ENCODE data around the gene MGAT5B.
"Not testable (repeated sequence)": the region's sequence is repeated elsewhere in the genome, so short reads cannot be mapped to it uniquely, and the experiment has no call there.

The MGAT5B gene

DNA sequence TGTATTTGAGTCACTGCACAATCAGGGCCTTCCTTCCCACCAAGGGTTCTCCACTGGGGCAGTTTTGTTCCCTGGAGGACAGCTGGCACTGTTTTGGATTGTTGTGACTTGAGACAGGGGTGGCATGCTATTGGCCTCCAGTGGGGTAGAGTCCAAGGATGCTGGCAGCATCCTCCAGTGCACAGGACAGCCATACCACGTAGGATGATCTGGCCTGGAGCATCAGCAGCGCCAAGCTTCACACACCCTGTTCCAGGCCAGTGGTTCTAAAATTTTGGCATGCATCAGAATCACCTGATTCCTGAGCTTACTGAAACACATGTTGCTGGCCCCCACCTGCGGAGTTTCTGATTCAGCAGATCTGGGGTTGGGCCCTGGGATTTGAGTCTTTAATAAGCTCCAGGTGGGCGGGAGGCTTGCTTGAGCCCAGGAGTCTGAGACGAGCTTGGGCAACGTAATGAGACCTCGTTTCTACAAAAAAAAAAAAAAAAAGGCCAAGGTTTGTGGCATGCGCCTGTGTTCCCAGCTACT is 83.2 kb downstream of the MGAT5B start:
- DNase-seq (ENCODE audit: low spot score), result no peak

GRCh38 chr17:76952402-76952801 is 84.2 kb downstream of the MGAT5B start:
- DNase-seq (ENCODE audit: low spot score), result no peak

- DNase-seq (ENCODE audit: low spot score), result no peak
Observed at GRCh38 chr17:76953066-76953465, 84.9 kb downstream of the MGAT5B start.

DNA sequence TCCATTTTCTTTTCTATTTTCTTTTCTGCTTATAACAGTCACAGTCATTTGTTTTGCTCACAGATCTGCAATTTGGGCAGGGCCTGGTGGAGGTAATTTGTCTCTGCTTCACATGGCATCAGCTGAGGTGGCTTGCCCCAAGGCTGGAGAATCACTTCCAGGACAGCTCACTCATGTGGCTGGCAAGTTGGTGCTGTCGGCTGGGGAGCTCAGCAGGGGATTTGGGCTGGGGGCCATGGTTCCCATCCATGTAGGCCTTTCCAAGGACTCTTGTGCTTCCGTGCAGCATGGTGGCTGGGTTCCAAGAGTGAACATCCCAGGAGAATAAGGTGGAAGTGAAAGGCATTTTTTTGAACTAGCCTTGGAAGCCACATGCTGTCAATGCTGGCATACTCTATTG is 85.7 kb downstream of the MGAT5B start:
- DNase-seq (ENCODE audit: low spot score), result no peak

- DNase-seq (ENCODE audit: low spot score), result no peak
Observed at GRCh38 chr17:76955191-76955590, 87.0 kb downstream of the MGAT5B start.

DNA sequence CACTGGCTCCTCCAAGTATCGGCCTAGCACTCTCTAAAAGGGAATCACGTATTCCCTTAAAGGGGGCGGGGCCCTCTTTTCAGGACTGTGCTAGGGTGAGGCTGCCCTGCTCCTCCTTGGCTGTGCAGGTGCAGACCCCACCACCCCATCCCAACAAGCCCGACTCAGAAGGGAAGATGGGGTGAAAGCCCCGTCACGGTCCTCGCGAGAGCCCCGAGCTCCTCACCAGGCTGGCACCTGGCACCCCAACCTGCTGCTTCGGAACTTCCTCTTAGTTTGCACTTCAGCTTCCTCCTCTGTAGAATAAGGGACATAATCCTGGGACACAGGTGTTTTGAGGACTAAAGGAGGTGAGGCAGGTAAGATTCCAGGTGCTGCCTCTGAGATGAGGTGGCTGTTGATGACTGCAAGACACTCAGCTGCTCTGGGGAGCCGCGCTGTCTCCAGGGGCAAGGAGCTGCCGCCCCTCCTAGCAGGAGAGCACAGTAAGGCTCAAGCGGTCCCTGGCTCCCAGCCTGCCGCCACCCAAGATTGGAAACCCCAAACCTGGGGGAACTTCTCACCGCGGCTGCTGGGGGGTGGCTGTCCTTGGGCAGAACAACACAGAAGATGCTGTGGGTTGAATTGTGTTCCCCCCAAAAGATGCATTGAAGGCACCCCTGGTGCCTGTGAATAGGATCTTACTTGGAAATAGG is 88.8 kb downstream of the MGAT5B start:
- DNase-seq (ENCODE audit: low spot score), result no peak

- DNase-seq (ENCODE audit: low spot score), result peak; percentile 49
Observed at GRCh38 chr17:76957678-76958464, 89.7 kb downstream of the MGAT5B start.

DNA sequence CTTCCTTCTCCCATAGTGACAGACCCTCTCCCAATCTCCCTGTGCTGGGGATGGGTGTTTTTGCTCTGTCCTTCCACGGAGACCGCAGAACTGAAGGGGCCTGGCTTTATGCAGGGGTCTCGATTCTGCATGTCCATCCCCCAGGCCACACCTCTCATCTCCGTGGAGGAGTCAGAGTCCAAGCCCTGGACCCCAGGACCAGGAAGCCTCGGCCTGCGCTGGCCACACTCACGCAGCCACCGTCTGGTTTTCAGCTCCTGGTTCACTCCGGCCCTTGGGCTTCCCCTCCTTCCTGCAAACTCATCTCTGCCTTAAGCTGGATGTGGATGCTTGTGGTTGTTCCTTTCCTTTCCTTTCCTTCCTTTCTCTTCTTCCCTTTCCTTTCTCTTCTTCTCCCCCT is 90.8 kb downstream of the MGAT5B start:
- no peak for DNase-seq (ENCODE audit: low spot score)

DNA sequence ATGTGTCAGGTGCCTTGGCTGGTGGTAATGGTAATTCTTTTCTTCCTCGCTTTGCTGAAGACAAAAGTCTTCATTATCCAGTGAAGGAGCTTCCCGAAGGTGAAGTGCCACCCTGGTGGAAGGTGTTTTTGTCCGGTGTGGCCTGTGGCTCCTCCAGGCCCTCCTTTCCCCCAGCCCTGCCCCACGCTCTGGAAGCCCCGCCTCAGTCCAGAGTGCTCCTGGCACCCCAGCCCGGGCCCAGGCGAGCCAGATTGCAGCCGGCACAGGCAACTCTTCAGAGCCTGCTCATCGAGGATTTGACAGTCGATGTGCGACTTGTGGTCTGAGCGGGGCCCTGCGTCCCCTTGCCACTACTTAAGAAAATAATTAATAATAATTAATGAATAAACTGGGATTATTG is 93.7 kb downstream of the MGAT5B start:
- no peak for DNase-seq (ENCODE audit: low spot score)

DNA sequence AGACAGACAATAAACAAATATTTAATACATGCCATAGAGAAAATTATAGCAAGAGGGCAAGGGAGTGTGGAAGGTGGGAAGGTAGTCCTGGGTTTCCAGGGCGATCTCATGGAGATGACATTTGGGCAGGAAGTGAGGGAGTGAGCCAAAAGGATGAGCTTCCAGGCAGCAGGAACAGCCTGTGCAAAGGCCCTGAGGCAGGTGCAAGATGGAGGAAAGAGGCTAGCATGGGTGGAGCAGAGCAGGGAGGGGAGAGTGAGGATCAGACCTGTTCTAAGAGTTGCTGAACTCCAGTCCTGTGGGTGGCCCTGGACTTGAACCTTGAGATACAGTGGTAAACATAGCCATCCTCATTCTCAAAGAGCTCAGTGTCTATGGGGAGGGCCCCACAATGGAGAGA is 94.7 kb downstream of the MGAT5B start:
- DNase-seq (ENCODE audit: low spot score), result no peak

DNA sequence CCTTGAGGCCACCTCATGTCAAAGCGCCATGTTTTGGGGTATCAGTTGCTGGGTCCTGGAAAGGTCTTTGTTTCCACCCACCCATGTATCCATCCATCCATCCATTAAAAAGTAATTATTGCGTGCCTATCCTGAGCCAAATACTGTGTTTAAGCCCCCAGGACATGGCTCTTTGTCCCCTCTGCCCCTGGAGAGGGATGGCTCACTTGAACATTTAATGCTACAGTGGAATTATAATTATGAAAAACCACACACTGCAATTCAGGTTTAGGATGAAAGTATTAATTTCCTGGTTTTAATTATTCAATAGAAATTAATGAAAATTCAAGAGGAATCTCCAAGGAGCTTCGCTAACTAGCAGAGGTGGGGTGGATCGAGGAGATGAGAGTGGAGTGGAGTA is 97.8 kb downstream of the MGAT5B start:
- DNase-seq (ENCODE audit: low spot score), result no peak

DNA sequence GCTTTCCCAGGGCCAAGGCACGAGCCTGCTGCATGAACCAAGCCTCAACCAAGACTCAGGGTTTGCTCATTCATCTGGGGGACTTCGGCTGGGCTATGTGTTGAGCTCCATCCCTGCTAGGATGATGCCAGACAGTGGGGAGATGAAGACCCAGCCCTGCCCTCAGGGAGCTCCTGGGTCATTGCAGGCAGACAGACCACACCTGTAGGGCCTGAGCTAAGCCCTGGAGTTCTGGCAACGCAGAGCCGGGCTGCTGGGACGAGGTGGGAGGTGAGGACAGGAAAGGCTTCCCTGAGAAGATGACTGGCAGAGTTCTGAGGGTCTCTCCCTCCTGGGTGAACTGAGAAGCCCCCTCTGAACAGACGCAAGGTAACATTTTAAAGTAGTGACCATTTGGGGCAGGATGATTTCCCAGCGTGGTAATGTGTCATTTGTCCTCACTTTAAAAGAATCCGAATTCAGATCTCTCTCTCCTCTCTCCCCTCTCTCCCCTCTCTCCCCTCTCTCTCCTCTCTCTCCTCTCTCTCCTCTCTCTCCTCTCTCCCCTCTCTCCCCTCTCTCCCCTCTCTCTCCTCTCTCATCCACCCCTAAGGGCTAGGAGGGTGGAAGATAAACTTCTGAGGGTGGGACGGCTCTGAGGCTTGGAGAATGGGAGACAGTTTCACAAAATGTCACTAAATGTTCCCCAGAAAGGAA is 98.4 kb downstream of the MGAT5B start:
- DNase-seq (ENCODE audit: low spot score), result no peak

DNA sequence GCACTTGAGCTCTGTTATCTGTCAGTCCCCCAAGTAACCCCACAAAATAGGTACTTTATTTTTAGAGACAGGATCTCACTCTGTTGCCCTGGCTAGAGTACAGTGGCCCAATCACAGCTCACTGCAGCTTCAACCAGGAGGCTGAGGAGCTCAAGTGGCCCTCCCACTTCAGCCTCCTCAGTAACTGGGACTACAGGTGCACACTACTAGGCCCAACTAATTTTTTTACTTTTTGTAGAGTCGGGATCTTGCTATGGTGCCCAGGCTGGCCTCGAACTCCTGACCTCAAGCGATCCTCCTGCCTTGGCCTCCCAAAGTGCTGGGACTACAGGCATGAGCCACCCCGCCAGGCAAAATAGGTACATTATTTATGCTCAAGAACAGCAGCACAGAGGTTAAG is 99.6 kb downstream of the MGAT5B start:
- no peak for DNase-seq (ENCODE audit: low spot score)

GRCh38 chr17:76968707-76969597 is 100.7 kb downstream of the MGAT5B start:
- no peak for DNase-seq (ENCODE audit: low spot score)

DNA sequence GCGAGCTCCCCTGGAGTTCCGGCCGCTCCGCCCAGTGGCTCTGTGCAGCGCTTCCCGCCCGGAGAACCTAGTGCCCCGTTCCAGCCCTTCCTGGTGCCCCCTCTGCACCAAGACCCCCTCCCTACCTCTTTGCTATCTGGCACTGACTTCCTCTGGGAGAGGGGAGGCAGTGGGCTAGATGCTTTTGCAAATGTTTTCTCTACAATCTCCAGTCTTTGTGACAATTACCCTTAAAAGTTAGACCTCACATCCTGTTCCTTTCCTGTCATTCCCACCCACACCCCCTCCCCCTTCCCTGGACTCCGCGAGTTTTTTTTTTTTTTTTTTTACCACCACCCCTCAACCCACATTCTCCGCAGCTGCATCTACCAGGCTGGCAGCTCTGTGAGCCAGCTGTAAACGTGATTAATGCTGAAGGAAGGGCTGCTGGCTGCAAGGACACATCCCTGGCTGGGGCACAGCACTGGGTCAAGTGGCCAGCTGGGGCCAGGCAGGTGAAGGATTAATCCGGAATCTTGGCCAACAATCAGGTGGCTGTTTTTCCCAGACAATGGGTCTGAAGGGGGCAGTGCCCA is 101.5 kb downstream of the MGAT5B start:
- no peak for DNase-seq (ENCODE audit: low spot score)

DNA sequence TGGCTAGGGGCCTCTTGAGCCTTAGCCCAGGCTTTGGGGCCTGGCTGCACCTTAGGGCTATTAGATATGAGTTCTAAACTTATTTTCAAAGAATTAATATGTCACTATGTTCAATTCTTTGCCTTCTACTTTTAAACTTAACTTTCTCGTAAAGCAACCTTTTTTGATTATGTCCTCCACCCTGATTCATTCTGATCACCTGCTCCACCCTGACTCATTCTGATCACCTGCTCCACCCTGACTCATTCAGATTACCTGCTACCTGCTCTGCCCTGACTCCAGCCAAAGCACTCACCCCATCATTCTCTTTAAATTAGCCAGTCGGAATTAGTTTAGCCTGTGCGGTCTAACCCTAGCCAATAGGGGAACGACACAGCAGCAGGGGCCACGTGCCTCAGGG is 102.0 kb downstream of the MGAT5B start:
- DNase-seq (ENCODE audit: low spot score), result not testable (repeated sequence)

GRCh38 chr17:76972046-76972641 is 103.9 kb downstream of the MGAT5B start:
- no peak for DNase-seq (ENCODE audit: low spot score)

GRCh38 chr17:76973040-76973439 is 104.8 kb downstream of the MGAT5B start:
- DNase-seq (ENCODE audit: low spot score), result no peak

DNA sequence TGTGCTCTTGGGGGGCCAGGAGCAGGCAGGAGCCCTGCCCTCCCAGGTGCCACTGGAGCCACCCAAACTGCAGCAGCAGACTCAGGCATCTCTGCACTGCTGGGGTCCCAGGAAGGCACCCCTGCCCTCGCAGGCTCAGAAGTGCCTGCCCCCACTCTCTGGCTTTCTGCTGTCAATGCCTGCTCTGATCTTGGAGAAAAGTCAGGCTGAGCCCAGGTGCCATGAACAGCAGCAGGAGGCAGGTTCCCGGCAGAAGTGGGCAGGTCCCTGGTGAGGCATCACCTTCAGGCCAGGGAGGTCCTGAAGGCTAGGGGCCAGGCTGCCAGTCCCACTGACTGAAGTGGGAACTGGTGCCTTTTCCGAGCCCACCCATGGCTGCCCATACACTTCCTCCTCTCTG is 106.5 kb downstream of the MGAT5B start:
- no peak for DNase-seq (ENCODE audit: low spot score)

DNA sequence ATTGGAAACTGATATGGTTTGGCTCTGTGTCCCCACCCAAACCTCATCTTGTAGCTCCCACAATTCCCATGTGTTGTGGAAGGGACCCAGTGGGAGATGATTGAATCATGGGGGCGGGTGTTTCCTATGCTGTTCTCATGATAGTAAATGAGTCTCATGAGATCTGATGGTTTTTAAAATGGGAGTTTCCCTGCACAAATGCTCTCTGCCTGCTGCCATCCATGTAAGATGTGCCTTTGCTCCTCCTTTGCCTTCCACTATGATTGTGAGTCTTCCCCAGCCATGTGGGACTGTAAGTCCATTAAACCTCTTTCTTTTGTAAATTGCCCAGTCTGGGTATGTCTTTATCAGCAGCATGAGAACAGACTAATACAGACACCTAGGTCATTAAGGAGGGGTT is 109.8 kb downstream of the MGAT5B start:
- DNase-seq (ENCODE audit: low spot score), result not testable (repeated sequence)
